ENCODE measurements around the gene HOXA3. TPM values are rescaled to one million over a fixed set of nuclear protein-coding genes. Genes with fewer than 3 reads are reported as not detected.

The HOXA3 gene
- total and polyA plus RNA-seq, 9 of the 15 experiments (the other 6 are each of a cell fraction or from before 2014, with no cell fraction given) = 0.04 to 0.13 TPM; not detected in 7

DNA sequence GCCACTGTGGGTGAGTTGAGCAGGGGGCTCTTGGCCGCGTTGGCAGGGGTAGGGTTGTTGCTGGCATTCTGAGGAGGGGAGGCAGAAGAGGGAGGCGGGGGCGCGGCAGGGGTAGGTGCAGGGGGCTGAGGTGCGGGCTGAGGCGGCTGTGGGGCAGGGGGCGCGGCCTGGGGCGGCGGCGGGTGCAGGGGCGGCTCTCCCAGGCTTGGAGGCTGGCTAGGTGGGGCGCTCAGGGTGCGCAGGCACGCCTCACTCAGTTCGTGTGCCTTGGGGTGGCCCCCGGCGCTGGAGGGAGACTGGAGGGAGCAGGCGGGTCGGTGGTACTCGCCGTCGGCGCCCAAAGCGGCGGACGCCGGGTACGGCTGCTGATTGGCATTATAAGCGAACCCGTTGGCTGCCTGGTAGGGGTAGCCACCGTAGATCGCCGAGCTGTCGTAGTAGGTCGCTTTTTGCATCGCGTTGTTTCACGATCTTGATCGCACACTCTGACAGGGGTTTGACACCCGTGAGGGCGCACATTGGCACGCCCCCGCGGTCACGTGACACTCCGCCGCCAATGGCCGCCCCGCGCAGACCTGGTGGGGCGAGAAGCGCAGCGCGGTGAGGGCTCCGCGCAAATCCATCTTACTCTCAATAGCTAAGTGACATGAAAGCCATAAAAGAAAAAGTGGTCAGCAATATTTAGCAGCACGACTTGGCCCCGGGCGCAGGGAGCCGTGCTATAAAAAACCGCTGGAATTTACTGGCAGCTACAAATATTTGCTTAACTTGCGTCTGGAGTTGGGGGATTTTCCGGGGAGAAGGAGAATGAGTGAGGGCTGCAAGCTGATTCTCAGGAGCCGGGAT is 42.0 kb downstream of the HOXA3 start (continued):
- TF ChIP-seq, protein P1, sequence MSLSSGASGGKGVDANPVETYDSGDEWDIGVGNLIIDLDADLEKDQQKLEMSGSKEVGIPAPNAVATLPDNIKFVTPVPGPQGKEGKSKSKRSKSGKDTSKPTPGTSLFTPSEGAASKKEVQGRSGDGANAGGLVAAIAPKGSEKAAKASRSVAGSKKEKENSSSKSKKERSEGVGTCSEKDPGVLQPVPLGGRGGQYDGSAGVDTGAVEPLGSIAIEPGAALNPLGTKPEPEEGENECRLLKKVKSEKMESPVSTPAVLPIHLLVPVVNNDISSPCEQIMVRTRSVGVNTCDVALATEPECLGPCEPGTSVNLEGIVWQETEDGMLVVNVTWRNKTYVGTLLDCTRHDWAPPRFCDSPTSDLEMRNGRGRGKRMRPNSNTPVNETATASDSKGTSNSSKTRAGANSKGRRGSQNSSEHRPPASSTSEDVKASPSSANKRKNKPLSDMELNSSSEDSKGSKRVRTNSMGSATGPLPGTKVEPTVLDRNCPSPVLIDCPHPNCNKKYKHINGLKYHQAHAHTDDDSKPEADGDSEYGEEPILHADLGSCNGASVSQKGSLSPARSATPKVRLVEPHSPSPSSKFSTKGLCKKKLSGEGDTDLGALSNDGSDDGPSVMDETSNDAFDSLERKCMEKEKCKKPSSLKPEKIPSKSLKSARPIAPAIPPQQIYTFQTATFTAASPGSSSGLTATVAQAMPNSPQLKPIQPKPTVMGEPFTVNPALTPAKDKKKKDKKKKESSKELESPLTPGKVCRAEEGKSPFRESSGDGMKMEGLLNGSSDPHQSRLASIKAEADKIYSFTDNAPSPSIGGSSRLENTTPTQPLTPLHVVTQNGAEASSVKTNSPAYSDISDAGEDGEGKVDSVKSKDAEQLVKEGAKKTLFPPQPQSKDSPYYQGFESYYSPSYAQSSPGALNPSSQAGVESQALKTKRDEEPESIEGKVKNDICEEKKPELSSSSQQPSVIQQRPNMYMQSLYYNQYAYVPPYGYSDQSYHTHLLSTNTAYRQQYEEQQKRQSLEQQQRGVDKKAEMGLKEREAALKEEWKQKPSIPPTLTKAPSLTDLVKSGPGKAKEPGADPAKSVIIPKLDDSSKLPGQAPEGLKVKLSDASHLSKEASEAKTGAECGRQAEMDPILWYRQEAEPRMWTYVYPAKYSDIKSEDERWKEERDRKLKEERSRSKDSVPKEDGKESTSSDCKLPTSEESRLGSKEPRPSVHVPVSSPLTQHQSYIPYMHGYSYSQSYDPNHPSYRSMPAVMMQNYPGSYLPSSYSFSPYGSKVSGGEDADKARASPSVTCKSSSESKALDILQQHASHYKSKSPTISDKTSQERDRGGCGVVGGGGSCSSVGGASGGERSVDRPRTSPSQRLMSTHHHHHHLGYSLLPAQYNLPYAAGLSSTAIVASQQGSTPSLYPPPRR (CRISPR knock-in tag; IDR thresholded peaks at IDR 0.05; ENCODE audit: borderline replicate concordance) = no peak
- TF ChIP-seq RBM34 (IDR thresholded peaks at IDR 0.05; ENCODE audit: borderline replicate concordance, insufficient read depth, low read length) = no peak
- TF ChIP-seq, protein P2, sequence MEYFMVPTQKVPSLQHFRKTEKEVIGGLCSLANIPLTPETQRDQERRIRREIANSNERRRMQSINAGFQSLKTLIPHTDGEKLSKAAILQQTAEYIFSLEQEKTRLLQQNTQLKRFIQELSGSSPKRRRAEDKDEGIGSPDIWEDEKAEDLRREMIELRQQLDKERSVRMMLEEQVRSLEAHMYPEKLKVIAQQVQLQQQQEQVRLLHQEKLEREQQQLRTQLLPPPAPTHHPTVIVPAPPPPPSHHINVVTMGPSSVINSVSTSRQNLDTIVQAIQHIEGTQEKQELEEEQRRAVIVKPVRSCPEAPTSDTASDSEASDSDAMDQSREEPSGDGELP (CRISPR knock-in tag; IDR thresholded peaks at IDR 0.05; ENCODE audit: borderline replicate concordance) = no peak
- TF ChIP-seq SMAD4 (CRISPR knock-in tag; conservative IDR thresholded peaks at IDR 0.05) = no peak
- TF ChIP-seq, protein P3, sequence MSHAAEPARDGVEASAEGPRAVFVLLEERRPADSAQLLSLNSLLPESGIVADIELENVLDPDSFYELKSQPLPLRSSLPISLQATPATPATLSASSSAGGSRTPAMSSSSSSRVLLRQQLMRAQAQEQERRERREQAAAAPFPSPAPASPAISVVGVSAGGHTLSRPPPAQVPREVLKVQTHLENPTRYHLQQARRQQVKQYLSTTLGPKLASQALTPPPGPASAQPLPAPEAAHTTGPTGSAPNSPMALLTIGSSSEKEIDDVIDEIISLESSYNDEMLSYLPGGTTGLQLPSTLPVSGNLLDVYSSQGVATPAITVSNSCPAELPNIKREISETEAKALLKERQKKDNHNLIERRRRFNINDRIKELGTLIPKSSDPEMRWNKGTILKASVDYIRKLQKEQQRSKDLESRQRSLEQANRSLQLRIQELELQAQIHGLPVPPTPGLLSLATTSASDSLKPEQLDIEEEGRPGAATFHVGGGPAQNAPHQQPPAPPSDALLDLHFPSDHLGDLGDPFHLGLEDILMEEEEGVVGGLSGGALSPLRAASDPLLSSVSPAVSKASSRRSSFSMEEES (CRISPR knock-in tag; IDR thresholded peaks at IDR 0.05) = peak; percentile 76
- TF ChIP-seq TAF1 (IDR thresholded peaks at IDR 0.05; ENCODE audit: control insufficient read depth, extremely low read depth, insufficient read depth, low read length, severe bottlenecking) = no peak
- TF ChIP-seq ZBTB2 (IDR thresholded peaks at IDR 0.05) = no peak
- no peak for TF ChIP-seq ZNF644 (tag; IDR thresholded peaks at IDR 0.05; ENCODE audit: low read depth)
- TF ChIP-seq NFYB (IDR thresholded peaks at IDR 0.05; ENCODE audit: extremely low read depth, insufficient read length) = peak; percentile 5
- TF ChIP-seq, protein P4, sequence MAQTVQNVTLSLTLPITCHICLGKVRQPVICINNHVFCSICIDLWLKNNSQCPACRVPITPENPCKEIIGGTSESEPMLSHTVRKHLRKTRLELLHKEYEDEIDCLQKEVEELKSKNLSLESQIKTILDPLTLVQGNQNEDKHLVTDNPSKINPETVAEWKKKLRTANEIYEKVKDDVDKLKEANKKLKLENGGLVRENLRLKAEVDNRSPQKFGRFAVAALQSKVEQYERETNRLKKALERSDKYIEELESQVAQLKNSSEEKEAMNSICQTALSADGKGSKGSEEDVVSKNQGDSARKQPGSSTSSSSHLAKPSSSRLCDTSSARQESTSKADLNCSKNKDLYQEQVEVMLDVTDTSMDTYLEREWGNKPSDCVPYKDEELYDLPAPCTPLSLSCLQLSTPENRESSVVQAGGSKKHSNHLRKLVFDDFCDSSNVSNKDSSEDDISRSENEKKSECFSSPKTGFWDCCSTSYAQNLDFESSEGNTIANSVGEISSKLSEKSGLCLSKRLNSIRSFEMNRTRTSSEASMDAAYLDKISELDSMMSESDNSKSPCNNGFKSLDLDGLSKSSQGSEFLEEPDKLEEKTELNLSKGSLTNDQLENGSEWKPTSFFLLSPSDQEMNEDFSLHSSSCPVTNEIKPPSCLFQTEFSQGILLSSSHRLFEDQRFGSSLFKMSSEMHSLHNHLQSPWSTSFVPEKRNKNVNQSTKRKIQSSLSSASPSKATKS (CRISPR knock-in tag; IDR thresholded peaks at IDR 0.05) = no peak

Measured in K562 (cell line).